HFFc6 (cell line): ENCODE data around the gene CFAP221. TPM values are rescaled to one million over a fixed set of nuclear protein-coding genes. Genes with fewer than 3 reads are reported as not detected.

Experiments
- DNase-seq: peaks from one replicate; pipeline ENCODE4 v3.0.0-alpha.2; 2018
- H3K27ac Mint-ChIP-seq: 2 replicates; pipeline ENCODE4 v1.8.0; 2020; ENCODE audit warnings: mild to moderate bottlenecking, mixed read lengths
- H3K27me3 Mint-ChIP-seq: 2 replicates; pipeline ENCODE4 v1.8.0; 2021; ENCODE audit warnings: mild to moderate bottlenecking, moderate library complexity, mixed read lengths; ENCODE audit not compliant: insufficient read depth
- H3K36me3 Mint-ChIP-seq: 2 replicates; pipeline ENCODE4 v1.8.0; 2021; ENCODE audit warnings: low read depth, mixed read lengths
- H3K4me1 Mint-ChIP-seq: 2 replicates; pipeline ENCODE4 v1.8.0; 2020; ENCODE audit warnings: low read depth, mixed read lengths
- H3K4me3 Mint-ChIP-seq: 2 replicates; pipeline ENCODE4 v1.8.0; 2020; ENCODE audit warnings: mild to moderate bottlenecking, moderate library complexity, mixed read lengths
- H3K9me3 Mint-ChIP-seq: 2 replicates; pipeline ENCODE4 v1.8.0; 2020; ENCODE audit warnings: mild to moderate bottlenecking, mixed read lengths
- total RNA-seq, 6 experiments: library from RNA; stranded (reverse); fragmentation: NEBNext Ultra II Directional; extraction: Animal tissue kit (Norgen Biotek cat#: 25700); gene quantifications; 2 replicates in 1 of 6; 3 replicates in 5 of 6; pipeline ENCODE4 v1.2.3, GENCODE V29; 2021
- TF ChIP-seq, protein P1 (sequence below): fragments of 200-600 bp; sonication (generic); IDR thresholded peaks from 2 replicates; pipeline ENCODE4 v1.5.0; 2021; ENCODE audit warnings: antibody characterized with exemption, mild to moderate bottlenecking

Gene CFAP221
- total RNA-seq, 6 experiments from 2014 or later, result not detected

DNA sequence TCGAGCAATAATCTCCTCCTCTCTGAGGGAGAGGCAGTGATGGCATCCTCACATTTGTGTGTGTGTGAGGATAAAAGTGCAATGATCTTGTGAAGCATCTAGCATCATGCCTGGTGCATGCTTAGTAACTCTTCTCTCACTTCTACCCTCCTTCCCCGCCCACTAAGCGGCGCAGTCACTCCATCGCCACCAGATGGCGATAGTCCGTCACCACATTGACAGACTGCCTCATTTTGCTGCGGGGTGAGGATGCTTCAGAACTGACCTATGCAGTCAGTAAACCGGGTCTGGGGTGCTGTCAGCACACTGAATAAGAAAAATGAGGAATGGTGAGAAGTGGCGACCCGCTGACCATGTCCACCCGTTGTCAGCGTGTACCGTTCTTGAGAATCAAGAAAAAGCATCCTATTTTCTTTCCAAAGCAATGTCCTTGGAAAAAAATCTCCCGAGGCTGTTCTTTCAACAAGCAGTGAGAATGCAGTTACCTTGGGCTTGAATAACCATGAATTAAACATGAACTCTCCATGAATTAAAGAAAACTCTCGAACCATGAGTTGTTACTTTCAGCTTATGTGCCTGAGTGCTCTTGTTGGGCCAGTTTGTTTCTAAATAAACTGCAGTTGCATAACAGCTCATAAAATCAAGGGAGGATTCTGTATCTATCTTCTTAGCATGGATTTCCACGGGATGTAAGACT is 97.5 kb downstream of the CFAP221 start:
- Mint-ChIP-seq H3K9me3 (no peaks in the 10 kb centered on the region), H3K27me3 (peaks cover 33% of the 10 kb centered on the region), H3K4me1 (peaks cover 22% of the 10 kb centered on the region), H3K36me3 (no peaks in the 10 kb centered on the region), H3K4me3 (no peak overlapping the region; the same call in 1 of the 2 replicates), H3K27ac (no peak overlapping the region)
- TF ChIP-seq, protein P1, sequence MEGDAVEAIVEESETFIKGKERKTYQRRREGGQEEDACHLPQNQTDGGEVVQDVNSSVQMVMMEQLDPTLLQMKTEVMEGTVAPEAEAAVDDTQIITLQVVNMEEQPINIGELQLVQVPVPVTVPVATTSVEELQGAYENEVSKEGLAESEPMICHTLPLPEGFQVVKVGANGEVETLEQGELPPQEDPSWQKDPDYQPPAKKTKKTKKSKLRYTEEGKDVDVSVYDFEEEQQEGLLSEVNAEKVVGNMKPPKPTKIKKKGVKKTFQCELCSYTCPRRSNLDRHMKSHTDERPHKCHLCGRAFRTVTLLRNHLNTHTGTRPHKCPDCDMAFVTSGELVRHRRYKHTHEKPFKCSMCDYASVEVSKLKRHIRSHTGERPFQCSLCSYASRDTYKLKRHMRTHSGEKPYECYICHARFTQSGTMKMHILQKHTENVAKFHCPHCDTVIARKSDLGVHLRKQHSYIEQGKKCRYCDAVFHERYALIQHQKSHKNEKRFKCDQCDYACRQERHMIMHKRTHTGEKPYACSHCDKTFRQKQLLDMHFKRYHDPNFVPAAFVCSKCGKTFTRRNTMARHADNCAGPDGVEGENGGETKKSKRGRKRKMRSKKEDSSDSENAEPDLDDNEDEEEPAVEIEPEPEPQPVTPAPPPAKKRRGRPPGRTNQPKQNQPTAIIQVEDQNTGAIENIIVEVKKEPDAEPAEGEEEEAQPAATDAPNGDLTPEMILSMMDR, result peak; percentile 96
- DNase-seq, result peak; percentile 67

DNA sequence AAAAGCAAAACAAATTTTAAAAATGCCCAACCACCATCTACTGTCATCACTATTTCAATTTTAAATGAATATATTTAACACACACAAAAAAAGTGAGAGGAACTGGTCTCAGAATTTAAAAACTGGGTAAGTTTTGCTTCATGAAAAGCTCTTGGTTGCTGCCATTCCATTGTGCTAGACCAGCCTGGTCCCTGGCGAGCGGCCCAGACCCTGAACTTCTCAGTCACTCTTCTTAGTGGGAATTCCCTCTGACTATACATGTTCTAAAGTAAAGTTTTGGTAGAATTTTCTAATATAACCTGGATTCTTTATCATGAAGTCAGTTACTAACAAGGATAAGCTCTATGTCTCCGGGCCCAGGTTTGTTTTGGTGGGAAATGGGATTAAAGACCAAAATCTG is 99.9 kb downstream of the CFAP221 start:
- no peak for DNase-seq

DNA sequence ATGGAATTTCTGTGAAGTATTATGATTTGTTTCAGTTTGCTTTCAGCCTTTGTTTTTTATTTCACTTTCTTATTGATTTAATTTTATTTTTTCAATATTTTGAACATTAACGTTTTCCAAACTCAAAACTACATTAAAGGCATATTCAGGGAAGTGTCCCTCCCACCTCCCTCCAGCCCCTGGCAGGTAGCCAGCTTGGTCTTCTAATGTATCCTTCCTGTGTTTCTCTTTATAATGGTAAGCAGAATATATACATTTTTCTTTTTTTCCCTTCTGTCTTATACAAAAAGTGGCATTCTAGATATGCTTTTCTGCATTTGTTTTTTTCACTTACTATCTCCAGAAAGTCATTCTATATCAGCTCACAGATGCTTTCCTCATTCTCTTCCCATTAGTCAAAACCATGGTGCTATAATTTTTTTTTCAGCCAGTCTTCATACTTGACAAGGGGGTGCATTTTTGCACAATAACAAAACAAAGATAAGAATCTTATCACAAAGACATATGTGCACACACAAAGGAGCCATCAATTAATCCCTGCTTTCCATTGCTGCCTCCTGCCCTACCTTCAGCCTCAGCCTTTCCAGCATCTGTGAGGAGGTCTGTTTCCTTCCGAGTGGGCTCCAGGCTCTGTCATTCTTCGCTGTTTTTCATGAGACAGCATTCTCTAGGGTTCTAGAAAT is 101.1 kb downstream of the CFAP221 start:
- H3K9me3 Mint-ChIP-seq, result no peaks in the 10 kb centered on the region
- DNase-seq, result peak; percentile 28
- no peak overlapping the region for H3K27ac Mint-ChIP-seq
- TF ChIP-seq, protein P1, result no peak
- no peak overlapping the region for H3K4me3 Mint-ChIP-seq
- peaks cover 2% of the 10 kb centered on the region for H3K27me3 Mint-ChIP-seq
- H3K36me3 Mint-ChIP-seq, result no peaks in the 10 kb centered on the region
- peaks cover 24% of the 10 kb centered on the region for H3K4me1 Mint-ChIP-seq

More for the DNA sequence above, 99.9 kb downstream of the CFAP221 start:
- TF ChIP-seq, protein P1, result no peak
- Mint-ChIP-seq H3K36me3 (no peaks in the 10 kb centered on the region), H3K27ac (no peak overlapping the region), H3K27me3 (peaks cover 12% of the 10 kb centered on the region), H3K4me1 (peaks cover 21% of the 10 kb centered on the region), H3K9me3 (no peaks in the 10 kb centered on the region), H3K4me3 (no peak overlapping the region)

DNA sequence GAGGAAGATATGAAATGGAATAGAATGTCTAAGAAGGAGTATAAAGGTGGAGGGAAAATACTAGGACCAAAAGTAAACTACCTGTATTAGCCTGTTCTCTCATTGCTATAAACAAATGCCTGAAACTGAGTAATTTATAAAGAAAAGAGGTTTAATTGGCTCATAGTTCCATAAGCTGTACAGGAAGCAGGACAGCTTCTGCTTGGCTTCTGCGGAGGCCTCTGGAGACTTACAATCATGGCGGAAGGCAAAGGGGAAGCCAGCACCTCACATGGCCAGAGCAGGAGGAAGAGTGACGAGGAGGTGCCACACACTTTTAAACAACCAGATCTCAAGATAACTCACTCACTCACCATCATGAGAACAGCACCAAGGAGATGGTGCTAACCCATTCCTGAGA is 101.9 kb downstream of the CFAP221 start:
- Mint-ChIP-seq H3K4me1 (peaks cover 24% of the 10 kb centered on the region), H3K27ac (no peak overlapping the region), H3K9me3 (no peaks in the 10 kb centered on the region), H3K36me3 (no peaks in the 10 kb centered on the region), H3K4me3 (no peak overlapping the region), H3K27me3 (peaks cover 1% of the 10 kb centered on the region)
- TF ChIP-seq, protein P1, result no peak
- no peak for DNase-seq

DNA sequence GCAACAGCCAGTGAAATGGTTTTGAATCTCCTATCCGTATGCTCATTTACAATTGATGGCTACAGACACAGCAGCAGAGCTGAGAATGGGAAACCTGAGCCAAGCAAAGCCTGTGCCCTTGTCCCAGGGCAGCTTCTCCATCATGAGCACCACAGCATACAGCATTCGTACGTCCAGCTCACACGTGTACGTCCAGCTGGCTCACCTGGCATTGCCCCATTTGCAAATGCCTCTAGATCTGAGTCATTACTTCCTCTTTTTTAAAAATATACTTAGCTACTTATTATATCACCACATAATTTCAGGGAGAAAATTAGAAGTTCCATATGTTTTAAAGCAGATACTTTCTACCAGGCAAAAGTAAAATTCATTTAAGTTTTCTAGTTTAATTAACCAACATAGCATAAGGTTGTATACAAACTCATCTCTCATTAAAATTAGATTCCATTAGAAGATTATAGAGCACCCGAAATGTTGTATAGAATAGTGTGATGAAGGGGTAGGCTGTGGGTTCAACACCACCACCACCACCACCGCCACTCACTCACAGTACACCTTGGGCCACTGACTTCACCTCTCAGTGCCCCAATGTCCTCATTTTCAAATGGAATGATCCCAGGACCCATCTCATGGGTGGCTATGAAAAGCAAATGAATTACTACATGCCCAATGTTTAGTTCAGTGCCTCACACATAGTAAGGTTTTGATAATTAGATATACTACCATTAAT is 103.4 kb downstream of the CFAP221 start:
- TF ChIP-seq, protein P1, result no peak
- Mint-ChIP-seq H3K27ac (no peak overlapping the region), H3K4me3 (no peak overlapping the region), H3K4me1 (peaks cover 18% of the 10 kb centered on the region), H3K9me3 (no peaks in the 10 kb centered on the region), H3K36me3 (no peaks in the 10 kb centered on the region), H3K27me3 (peaks cover 1% of the 10 kb centered on the region)
- no peak for DNase-seq
